ENCODE results near the gene RASAL1.

The RASAL1 gene

GRCh38 chr12:113062502-113063395, 72.8 kb downstream of the RASAL1 start:
- DNase-seq (ENCODE audit: insufficient read length, low spot score) (no peak), FAIRE-seq (peak; percentile 60)

- DNase-seq (ENCODE audit: insufficient read length, low spot score) (no peak), FAIRE-seq (no peak)
These were observed 74.4 kb downstream of the RASAL1 start for GRCh38 chr12:113061061-113061694.

DNA sequence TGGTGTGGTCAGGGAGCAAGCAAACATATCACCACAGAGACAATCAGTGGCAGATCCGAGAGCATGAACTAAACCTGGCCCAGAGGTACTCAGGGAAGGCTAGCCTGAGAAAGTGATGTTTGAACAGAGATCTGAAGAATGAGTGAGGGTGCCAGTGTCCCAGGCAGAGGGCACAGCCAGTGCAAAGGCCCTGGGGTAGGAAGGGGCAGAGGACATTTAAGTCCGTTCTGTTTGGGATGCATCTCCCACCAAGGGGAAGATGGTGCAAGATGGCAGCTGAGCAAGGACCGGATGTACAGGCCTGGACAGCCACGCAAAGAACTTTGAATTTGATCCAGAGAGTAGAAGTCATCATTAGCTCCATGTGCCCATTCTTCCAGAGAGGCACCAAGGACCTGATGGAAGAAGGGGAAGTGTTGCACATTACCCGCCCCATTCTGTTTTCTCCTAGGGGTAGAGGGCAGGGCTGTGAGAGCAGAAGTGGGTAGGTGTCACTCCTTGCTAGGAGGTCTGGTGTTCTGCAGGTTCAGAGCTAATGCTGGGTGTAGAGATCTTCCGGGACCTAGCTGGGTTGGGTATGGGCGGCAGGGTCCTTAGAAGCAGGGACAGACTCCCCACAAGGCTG, 75.1 kb downstream of the RASAL1 start:
- DNase-seq (ENCODE audit: insufficient read length, low spot score): no peak
- no peak for FAIRE-seq

DNA sequence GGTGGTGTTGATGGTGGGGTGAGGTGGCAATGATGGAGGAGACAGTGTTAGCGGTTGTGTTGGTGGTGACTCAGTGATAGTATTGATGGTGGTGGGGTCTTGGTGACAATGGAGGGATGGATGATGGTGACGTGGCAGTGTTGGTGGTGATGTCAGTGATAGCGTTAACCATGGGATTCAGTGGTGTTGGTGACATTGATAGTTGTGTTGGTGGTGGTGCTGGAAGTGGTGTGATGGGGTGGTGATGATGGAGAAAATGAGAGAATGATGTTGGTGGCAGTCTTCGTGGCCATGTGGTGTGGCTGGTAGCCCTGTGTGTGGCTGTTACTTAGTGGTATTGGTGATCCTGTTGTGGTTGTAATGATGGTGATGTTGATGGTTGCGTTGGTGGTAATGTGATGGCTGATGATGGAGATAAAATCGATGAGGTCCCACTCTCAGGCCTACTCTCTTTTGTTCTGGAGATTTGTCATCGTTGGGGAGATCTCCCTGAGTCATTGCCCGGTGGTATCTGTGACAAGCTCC, 76.4 kb downstream of the RASAL1 start:
- FAIRE-seq (peak; percentile 62), DNase-seq (ENCODE audit: insufficient read length, low spot score) (no peak)

GRCh38 chr12:113058553-113058952, 77.0 kb downstream of the RASAL1 start:
- DNase-seq (ENCODE audit: insufficient read length, low spot score): no peak
- FAIRE-seq: no peak

DNA sequence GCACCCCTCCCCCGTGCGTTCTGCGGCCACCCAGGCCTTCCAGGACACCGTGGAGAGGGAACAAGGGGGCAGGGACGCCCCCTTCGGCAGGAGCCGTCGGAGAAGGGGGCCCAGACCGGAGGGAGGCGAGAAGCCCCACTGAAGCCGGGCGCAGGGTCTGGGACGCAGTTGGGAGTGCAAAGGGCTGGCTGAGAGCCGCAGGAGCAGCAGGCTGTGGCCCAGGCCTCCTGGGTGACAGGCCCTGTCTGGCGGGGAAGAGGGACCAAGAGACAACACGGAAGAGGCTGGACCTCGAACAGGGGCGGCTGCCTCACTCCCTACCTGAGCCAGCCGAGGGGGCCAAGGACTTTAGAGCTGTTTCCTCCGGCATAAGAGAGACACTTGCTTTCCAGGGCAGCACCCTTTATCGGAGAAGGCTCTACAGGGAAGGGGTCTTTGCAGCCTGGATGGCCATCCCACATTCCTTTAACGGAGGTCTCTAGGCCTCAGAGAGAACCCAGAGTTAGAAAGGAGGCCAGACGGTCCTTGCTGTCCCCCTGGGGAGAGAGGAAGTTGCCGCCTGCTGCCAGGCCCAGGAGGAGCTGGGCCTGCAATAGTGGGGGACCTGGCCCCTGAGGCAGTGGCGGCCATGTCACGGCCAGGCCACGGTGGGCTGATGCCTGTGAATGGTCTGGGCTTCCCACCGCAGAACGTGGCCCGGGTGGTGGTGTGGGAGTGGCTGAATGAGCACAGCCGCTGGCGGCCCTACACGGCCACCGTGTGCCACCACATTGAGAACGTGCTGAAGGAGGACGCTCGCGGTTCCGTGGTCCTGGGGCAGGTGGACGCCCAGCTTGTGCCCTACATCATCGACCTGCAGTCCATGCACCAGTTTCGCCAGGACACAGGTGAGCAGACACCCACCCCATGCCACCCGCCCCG, 77.7 kb downstream of the RASAL1 start:
- DNase-seq (ENCODE audit: insufficient read length, low spot score) (no peak), FAIRE-seq (no peak)

DNA sequence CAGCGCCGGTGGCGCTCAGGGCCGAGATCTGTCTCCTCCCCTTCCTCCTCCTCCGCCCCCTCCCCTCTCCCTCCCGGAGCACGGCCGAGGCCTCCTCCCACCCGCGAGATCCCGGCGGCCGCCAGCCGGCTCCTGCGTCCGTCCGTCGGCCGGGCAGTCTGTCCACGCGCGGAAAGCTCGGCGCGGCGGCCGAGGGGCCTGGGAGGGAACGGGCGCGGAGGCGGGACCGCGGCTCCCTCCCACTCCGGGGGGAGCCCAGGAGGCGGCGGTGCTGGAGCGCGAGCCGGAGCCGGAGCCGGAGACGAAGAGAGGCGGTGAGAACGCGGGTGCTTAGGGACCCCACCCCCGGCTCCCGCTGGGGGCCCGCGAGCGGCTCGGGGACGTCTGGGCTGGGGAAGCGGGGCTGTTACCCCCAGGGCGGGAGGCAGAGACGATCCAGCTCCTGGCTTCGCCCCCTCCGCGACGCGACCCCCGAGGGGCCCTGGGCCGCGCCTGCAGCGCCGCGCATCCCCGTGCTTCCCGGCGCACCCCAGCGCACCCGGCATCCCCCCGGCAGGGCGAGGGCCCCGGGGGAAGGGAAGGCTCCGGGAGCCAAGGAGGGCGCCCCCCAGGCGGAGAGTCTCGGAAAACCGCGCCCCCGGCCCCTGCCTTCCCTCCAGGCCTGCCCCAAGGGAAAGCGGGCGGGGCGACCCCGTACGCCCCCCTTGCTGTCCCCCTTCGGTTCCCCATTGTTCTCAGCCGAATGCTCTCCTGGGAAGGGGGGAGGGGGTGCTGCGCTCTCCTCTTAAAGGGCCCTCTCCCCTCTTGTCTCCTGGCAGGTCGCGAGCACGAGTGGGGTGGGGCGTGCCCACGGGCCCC, 78.7 kb downstream of the RASAL1 start, which contains the start of gene DTX1:
DTX1 (plus strand) TSS at position 100 of the 858 bp plus-strand sequence. CDS start 1,463 bp downstream, outside the sequence.
- DNase-seq (ENCODE audit: insufficient read length, low spot score): no peak
- no peak for FAIRE-seq

DNA sequence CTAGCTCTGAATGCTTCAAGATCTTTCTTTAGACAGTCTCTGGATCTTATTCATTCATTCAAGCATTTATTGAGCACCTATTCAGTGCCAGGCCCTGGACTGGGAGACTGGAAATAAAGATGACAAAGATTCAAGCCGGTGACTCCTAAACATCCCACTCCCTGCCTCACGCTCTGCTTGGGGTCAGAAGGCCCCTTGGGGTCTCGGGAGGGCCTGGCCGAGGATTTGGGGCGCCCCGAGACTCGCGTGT, 79.3 kb downstream of the RASAL1 start:
- no peak for DNase-seq (ENCODE audit: insufficient read length, low spot score)
- FAIRE-seq: no peak

DNA sequence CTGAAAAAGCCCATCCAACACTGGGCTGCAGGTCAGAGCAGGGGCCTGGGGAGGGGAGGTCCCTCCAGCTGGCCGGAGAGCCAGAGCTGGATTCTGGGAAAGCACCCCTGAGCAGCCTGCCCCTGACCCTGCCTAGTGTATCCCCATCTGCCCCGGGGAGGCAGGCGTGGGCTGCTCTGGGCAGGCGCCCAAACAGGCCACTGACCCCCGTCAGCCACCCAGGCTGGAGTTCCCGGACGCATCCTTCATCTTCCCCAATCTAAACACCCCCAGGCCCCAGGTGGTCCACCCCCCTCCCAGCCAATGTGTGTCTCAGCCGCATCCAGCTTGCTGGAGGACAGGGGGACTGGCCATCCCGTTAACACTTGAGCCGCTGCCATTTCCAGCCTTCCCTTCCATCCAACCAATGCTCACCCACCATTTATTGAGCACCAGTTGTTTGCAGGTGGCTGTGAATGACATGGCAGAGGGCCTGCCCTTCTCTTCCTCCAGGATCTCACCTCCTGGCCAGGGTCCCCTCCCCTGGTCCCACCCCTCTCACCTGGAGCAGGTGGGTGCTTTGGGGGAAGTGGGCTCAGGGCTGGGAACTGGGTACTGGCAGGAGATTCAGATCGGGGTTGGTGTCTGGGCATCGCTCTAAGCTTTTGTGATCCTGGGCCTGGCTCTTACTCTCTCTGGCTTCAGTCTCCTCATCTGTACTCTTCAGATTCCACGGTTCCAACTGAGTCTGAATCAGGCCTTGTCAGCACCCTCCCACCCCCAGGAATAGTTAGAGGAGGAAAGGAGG, 79.8 kb downstream of the RASAL1 start:
- FAIRE-seq: no peak
- no peak for DNase-seq (ENCODE audit: insufficient read length, low spot score)

GRCh38 chr12:113054948-113055486, 80.5 kb downstream of the RASAL1 start:
- FAIRE-seq (no peak), DNase-seq (ENCODE audit: insufficient read length, low spot score) (no peak)

DNA sequence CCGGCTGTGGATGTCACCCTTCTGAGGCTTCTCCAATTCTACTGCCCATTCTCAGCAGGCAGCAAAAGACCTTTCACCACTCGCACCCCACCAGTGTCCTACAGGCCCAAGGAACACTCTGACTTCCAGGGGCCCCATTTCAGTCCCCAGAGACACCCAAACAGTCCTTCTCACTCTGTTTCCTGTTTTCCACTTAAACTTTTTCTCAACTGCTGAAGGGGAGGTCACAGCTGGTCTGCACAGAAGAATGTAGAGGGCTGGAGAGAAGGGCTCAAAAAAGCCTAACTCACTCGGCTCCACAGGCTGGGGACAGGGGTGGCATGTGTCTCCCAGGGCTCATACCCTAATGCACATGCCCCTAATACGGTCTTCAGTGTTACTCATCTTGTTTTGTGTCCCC, 83.2 kb downstream of the RASAL1 start:
- FAIRE-seq (no peak), DNase-seq (ENCODE audit: insufficient read length, low spot score) (no peak)

GRCh38 chr12:113051759-113052158, 83.8 kb downstream of the RASAL1 start:
- DNase-seq (ENCODE audit: insufficient read length, low spot score) (no peak), FAIRE-seq (no peak)

GRCh38 chr12:113050795-113051194, 84.8 kb downstream of the RASAL1 start:
- DNase-seq (ENCODE audit: insufficient read length, low spot score) (no peak), FAIRE-seq (no peak)

DNA sequence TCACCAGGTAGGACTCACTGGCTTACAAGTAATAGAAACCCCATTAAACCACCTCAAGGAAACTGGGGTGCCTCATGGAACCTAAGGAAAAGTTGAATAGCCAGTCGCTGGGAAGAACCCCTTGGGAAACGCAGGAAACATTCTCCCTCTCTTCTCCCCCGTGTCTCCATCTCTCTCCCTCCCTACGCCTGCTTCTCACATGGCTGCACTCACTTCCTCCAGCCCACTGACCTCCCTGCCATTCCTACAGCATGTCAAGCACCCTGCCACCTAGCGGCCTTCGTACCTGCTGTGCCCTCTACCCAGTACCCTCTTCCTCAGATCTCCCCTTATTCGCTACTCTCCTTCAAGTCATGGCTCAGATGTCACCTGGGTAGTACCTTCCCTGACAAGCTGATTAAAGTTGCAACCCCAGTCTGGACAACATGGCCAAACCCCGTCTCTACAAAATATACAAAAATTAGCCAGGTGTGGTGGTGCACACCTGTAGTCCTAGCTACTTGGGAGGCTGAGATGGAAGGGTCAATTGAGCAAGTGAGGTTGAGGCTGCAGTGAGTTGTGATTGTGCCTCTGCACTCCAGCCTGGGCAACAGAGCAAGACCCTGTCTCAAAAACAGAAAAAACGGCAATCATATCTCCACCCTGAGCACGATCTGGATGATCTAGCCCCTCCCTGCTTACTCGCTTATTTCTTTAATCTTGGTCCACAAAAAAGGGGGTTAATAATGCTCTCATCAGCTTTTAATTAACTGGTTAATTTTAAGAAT, 85.4 kb downstream of the RASAL1 start:
- peak; percentile 46 for DNase-seq (ENCODE audit: insufficient read length, low spot score)
- peak; percentile 70 for FAIRE-seq

All from HTR-8/SVneo (cell line).